Activated T-cell treated with anti-CD3 and anti-CD28 coated beads for 48 hours (primary cell): ENCODE measurements around the gene KLF7.

Experiments
- DNase-seq: peaks from one replicate; pipeline ENCODE4 v3.0.0-alpha.2; 2020; ENCODE audit warnings: low read depth

The KLF7 gene

DNA sequence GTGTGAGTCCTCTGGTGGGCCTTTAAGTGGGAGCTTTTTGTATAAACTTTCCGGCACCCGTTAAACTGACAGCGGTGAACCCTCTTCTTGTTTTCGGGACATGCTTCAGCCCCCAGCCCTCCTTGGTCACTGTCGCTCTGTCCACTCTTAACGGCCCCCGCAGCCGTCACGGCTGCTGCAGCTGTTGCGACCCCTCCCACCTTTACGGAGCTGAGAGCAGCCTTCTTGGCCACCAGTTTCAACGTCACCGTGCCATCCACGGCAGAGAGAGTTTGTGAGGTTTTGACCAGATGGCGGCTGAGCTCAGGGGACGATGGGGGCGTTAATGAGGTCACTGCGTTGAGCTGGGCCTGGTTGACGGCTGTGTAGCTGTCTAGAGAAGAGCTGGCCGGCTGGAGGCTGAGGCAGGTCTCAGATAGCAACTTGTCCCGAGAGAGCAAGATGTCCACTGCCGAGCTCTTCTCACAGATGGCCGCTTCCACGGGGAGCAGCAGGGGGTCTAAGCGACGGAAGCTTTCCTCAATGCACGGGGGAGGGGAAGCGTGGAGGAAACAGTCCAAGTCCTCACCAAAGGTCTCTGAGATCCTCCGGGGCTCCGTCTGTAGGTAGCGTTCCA, 41.9 kb downstream of the KLF7 start:
- no peak for DNase-seq

DNA sequence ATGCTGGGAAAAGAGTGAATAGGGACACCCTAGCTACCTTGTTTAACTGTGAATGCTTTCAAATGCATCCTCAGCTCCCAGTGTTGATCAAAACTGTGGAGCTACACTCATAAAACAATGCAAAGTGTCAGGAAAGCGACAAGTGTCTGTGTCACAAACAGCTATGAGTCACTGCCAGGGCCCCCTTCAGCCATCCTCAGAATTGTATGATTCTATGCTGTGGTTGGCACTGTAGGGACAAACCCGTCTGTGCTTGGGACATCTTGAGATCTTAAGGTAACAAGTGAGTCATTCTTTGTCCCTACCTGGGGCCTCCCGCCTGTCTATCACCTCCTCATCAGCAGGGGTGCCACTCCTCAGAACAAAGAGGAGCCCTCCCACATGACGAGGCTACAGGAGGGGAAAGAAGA, 42.4 kb downstream of the KLF7 start:
- DNase-seq, result peak; percentile 53

DNA sequence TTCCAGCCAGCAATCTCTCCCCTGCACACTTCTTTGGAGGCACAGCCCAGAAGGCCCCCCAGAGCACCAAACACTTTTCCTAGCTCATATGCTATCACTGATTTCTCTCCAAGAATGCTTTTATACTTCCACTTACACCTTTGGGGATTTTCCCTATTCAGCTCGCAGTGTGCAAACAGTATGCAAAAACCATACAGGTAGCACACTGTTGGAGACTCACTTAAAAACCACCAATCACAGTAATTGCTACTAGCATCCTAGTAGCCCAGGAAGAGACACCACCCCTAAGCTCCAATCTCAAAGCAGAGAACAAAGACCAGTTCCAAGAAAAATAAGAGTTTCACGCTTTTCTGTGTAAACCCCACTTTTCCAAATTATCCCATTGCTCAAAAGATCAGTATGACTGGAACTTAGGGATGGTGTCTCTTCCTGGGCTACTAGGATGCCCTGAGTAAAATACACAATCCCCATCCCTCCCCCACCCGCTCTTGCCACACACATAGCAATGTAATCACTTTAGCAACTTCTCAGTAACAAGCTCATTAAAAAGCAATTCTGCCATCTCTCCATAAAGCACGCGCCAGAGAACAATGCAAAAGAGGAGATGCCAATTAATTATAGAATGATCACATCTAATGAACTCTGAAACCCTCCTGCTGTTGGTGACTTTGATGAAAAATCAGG, 43.0 kb downstream of the KLF7 start:
- no peak for DNase-seq

DNA sequence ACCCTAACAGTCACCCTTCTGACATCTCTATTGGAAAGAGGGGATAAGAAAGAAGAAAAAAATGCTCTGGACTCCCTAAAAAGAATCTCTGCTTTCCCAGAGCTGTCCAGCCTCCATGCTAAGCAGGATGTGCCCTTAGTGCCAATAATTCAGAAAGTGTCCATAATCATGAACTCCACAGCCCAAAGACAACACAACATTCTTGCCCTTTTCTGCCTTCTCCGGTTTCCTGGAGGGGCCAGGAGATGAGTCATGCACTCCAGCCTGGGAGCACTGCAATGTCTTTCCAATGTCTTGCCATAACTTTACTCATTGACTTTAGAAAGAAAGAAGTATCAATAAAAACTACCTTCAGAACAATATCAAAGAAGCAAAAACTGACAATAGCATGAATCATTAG, 44.0 kb downstream of the KLF7 start:
- no peak for DNase-seq

DNA sequence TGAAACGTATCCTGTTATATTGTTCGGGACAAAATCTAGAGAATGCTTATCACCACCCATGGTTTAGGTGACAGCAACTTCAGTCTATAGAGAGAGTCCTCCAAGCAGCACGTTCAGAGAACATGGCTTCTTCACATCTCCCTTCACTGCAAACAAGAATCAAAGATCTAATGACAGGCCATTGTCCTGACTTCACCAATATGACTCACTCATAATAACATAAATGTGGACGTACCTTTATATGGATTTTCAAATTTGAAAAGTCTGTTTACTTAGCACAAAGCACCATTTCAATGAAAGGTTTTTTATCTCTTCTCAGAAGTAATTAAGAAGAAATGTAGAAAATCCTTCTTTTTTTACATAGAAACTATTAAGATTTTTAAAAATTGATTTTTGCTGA, 46.7 kb downstream of the KLF7 start:
- no peak for DNase-seq

DNA sequence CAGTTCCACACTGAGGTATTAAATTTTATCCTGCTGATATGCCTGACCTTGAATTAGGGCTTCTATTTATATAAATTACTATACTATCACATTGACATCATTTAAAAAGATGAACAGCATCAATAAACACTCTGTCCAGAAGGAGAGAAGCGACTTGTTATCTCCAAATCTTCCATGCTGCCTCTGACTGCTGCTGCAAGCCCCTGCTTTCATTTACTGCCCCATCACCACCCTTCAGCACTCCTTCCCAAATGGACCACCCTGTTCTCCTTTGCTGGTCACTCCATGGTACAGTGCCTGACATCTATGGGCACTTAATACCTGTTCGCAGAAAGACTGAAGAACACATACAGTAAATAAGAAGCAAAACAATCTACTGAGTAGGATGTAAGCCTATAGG, 48.1 kb downstream of the KLF7 start:
- DNase-seq, result no peak

DNA sequence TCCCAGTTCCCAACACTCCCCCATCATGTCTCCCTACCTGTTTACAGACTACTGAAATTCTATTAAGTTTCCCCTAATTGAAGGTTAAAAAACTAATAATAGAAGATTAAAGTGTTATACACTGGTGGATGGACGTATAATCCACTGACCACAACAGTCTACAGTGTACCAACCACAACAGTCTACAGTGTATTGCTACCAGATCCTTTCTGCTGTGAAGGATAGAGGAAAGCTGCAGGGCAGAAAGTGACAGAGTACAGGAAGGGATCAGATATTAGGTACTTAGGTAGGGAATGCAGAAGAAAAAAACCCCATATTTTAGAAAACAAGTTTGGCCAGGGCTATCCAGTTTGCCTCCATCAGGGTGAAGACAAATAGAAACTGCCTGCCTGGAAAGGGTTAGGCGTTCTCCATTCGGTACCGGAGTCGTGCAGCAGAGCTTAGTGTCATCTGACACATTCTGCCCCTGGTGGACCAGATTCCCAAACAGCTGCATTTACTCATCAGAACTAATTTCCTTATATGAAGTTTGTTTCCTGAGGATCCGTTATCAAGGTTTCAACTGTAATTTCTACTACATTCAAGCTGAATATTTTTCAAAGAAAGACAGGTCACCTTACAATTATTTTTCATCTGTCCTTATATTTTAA, 49.9 kb downstream of the KLF7 start:
- DNase-seq, result no peak

DNA sequence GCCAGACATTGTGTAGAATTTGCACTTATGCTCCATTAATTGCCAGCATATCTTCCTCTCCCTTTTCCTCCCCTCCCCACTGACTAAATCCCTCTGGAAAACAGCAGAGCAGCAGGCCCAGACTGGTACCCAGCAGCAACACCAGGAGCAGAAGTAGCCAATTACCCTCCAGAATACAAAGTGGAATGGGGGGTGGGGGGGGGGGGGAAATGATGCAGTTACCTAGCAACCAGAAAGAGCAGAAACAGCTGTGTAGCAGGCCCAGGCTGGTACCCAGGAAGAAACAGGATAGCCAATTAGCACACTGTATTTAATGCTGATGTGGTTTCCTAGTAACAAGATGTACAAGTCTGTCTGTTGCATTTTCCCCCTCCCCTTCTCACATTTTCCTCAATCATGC, 52.3 kb downstream of the KLF7 start:
- DNase-seq, result no peak

DNA sequence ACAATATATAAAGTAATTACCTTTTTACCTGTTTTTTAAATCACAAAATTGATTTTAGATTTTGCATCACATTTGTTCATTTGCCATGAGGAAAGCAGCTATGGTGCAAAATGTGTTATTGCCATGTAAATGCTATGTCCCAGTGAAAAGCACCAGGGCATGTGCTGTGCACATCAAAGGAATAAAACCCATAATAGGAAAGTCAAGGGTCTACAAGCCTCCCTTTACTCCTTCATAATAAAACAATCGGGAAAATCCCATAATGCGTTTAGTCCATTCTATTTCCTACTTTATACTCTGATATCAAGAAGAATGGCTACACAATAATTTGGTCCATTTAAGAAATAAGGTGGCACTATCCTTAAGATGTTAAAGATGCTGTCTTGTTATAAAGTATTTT, 53.0 kb downstream of the KLF7 start:
- no peak for DNase-seq

DNA sequence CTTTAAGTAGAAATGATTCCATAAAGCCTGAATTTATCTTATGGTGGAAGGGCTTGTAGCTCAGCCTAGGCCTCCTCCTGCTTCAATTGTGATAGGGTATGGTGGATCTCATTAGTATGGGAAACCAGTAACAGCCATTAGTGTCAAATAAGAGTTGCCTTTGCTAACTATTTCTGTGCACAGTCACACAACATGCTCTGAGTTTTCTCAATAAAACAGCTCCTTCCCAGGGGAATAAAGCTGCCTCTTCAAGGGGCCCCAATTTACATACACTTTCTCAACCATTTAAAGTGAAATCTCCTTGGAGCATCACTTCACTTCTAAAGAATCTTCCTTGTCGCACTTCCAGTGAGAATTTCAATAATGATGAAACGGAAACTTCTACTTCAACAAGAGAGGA, 53.4 kb downstream of the KLF7 start:
- DNase-seq, result no peak

DNA sequence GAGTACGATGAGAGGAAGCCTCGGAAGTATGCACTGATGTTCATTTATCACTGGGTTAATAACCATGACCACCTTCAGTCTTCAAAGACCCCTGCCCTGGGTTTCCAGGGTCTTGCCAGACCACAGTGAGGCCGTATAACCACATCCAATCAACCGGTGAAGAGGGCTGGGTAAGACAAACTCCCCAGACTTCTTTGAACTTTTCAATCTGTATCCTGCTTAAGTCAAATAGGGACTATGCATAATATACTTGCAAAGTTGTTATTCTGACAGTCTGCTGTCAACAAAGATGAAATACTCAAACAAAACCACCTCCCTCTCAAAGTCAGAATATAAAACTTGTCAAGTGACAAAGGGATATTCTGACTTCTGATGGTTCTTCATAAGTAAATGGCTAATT, 54.0 kb downstream of the KLF7 start:
- DNase-seq, result no peak

DNA sequence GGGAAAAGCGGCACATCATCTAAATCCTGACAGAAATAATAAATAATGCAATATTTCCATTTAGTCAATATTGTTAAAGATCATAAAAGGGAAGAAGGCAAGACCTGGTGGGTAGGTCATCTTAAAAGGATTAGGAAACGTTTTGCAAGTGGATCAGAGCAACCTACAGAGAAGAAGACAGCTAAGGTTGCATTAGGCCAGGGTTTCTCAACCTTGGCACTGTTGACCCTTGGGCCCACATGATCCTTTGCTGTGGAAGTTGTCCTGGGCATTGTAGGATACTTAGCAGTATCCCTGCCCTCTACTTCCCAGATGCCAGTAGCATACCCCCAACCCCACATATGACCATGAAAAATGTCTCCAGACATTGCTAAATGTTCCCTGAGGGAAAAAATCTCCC, 55.0 kb downstream of the KLF7 start:
- no peak for DNase-seq

DNA sequence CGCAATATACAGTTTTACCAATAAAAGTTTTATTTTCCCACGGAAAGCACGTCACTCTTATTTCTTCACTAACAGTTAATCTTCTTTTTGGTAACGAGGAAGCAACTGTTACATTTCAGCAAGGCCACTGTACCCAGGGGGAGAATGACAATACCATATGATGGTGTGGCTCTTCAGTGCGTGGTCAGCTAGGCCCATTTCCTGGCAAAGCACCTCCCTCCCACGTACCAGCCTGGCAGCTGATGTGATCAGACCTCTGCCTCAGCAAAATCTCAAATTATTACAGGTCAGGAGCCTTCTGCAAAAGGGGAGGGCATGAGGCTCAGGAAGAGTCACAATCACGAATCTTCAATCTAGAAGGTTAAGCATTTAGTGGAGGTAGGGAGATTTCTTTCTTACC, 55.4 kb downstream of the KLF7 start:
- DNase-seq, result no peak

DNA sequence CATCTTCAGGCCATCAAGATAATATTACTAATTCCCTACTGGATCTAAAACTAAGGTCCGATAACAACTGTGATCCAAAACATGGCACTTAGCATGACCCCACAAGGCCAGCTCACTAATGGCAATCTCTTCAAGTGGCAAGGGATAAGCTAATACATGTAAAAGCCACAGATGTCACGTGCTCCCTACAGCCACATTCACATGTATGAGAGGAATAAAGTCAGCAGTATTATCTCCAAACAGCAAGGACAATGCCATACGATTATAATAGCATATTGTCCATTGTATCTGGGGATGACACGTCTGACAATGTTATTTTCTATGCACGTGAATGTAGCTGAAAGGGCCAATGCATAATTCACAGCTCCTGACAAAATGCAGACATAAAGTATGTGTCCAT, 56.0 kb downstream of the KLF7 start:
- no peak for DNase-seq

DNA sequence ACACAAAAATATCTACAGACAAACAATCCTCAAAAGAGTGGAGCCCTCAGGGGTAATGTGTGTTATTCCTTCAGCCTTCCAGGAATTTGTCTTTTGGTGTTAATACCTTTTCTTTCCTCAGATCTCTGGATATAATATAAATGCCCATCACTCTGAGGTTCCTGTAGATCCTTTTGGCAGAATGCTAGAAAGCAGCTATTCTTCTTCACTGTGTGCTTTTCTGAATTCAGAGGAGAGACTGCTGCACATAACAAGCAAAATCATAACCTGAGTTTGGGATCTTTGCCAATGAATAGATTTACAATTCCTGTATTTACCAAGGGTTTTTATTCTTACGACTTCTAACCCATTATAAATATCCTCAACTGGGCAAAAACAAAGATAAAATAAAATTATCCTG, 57.3 kb downstream of the KLF7 start:
- no peak for DNase-seq

DNA sequence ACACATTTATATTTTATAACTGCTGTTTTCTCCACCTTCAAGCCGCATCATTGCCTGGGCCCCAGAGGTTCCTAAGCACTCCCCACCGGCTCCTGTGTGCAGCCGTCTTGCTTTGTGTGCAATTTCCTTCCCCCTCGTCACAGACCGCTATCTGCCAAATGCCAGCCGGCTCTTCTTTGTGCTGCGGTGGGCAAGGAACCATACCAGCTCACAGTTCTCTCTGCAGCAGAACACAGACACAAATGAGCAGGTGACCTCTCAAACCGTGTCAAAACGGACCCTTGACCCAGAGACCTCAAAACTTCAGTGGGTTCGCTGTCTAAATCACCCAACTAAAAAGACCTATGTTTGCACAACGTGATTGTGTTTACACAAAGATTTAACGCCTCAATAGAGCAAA, 58.2 kb downstream of the KLF7 start:
- no peak for DNase-seq

DNA sequence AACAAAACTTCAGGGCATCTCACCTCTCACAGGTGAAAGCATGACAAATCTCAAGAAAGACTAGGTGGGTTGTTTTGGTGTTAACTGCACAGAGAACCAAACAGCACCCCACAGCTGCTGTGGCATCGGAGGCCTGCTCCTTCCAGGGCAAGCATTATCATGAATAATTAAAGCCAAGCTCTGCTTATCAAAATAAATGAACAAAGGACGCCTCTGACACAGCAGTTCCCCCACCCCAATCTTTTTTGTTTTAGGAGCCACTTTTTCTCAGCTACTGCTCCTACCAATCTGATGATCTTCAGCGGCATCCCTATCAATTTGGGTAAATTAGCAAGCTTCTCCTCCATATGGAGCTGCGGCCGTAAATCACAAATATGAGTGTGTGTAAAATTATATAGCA, 58.6 kb downstream of the KLF7 start:
- DNase-seq, result no peak

DNA sequence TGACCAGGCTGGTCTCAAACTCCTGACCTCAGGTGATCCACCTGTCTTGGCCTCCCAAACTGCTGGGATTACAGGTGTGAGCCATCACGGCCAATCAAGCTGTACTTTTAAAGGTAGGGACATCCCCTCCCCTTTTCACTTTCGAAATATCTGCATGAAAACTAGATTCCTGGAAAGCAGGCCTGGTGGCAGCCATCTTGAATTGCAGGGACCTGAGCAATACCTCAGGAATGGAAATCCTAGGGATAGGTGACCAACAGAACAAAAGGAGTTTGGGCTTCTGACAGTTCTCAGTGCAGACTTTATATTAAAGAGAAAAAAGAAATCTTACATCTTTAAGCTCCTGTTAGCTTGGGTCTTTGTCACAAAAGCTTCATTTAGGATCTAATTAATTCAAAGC, 62.6 kb downstream of the KLF7 start:
- no peak for DNase-seq

DNA sequence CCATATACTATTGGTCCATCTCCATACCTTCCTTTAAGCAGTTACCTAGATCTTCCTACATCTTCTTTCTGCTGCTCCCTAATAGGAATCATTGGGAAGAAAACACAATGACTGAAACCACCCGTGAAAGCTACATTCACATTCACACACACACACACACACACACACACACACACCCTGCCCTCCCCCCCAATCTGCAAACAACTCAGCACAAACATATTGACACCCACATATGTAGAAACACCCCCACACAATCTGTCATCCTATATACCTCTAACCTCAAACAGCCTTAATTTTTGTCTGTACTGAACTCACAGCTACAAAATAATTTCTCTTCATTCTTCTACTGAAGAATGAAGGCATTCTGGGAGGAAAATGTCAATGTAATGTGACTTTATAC, 63.8 kb downstream of the KLF7 start:
- DNase-seq, result no peak

DNA sequence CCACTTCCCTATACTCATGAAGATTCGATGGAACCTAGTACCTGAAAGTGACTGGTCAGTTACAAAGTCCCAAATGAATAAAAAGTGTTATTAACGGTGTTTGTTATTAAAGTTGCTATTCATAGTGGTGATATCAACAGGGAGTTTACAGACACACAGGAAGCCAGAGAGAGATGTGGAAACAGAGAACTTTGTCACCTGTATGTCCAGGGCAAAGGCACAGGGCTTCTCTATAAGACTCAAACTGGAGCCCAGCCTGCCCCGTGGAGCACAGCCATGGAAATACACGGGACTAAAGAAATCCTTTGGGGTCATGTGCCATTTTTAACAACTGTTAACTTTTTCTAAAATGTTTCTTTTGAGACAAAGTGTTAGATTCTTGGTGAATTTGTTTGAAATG, 68.5 kb downstream of the KLF7 start:
- DNase-seq, result no peak

DNA sequence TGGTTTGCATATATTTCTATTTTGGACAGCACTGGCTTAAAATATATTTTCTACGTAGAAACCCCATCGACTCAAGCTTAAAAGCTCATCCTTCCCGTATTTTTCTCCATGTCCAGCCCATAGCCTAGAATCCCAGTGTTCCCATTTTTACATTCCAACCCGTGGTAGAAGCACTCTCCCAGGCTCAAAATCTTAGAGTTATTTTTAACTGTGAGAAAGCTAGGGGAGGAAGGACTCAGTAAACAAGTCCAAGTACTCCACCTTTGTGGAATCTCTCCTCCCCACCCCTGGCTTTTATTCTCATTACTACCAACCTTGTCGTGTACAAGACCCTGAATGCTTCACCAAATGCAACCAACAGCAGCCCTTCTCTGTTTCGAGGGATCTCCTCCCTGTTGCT, 69.8 kb downstream of the KLF7 start:
- no peak for DNase-seq

DNA sequence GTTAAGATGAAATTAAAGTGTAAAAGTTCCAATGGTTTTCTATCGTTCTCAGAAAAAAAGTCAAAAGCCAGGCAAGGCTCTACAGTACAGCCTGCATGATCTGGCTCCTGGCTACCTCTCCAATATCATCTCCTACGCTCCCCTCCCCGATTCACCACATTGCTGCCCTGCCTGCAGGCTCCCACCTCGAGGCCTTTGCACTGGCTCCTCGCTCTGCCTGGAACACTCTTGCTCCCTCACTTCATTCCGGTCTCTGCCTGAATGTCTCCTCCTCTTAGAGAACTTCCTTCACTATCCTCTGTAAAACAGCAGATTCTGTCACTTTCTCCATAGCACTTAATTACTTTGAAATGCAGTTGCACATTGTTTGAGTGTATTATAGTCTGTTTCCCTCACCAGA, 72.5 kb downstream of the KLF7 start:
- DNase-seq, result no peak

DNA sequence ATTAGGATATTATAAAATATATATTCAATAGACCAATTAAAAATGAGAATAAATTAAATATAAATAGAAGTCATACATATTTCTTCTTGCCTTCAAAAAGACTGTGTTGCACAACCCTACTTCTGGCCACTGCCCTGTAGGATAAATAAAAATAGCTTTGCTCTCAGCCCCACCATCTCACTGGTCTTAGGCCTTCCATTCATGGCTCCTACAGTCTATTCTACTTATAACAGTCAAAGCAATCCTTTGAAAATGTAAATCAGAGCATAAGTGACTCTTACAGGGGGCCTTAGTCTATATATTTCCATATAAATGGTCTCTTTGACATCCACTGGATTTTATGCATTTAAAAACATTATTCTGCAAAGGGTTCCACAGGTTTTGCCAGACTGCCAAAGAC, 72.9 kb downstream of the KLF7 start:
- DNase-seq, result no peak

DNA sequence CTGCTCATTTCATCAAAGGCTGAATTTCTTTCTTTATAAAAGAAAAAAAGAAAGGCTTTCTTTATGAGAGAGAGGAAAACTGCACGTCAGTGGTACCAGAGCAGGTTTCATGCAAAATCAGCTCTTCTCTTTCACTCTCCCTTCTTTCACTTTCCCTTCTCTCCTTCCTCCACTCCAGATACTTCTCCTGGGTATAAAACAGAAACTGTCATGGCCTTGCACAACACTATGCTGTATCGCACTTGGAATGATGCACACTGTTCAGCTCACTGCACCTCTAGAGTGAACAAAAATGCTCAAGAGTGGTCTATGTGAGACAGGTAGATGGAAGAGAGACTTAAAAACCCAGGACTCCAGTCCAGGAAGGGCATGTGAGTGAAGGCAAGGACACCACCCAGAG, 73.8 kb downstream of the KLF7 start:
- no peak for DNase-seq
